Right atrium auricular region (tissue), 2 donors: Measurements from ENCODE around the gene CERS3. TPM values are rescaled to one million over a fixed set of nuclear protein-coding genes. Genes with fewer than 3 reads are reported as not detected.

Experiments
- DNase-seq: peaks from one replicate; pipeline ENCODE4 v3.0.0-alpha.2; 2019; ENCODE audit warnings: low spot score
- H3K27ac ChIP-seq, 2 donors: fragments of 200-600 bp; sonication (generic); 1 replicate in 1 of 2; 2 replicates in 1 of 2; pipeline ENCODE4 v1.5.1; 2016 to 2019
- H3K27me3 ChIP-seq, 2 donors: fragments of 200-600 bp; sonication (generic); one replicate each; pipeline versions ENCODE4 v1.5.1 to v1.6.0; 2017 to 2019
- H3K36me3 ChIP-seq: fragments of 200-600 bp; sonication (generic); one replicate; pipeline ENCODE4 v1.5.1; 2016
- H3K4me1 ChIP-seq, 2 donors: fragments of 200-600 bp; sonication (generic); one replicate each; pipeline versions ENCODE4 v1.5.1 to v1.6.0; 2017 to 2019
- H3K4me3 ChIP-seq, 2 donors: fragments of 200-600 bp; sonication (generic); 1 replicate in 1 of 2; 2 replicates in 1 of 2; pipeline ENCODE4 v1.5.1; 2017 to 2019; ENCODE audit warnings: mild to moderate bottlenecking in 1 of 2, moderate library complexity in 1 of 2
- H3K9me3 ChIP-seq, 2 donors: fragments of 200-600 bp; sonication (generic); one replicate each; pipeline ENCODE4 v1.5.1; 2019
- total RNA-seq, 2 donors: library from RNA; depleted of rRNA; stranded (reverse); fragments of >200 nt; gene quantifications; one replicate each; pipeline ENCODE4 v1.1.0, GENCODE V29; 2016
- TF ChIP-seq, protein P1 (sequence below), 2 donors: fragments of 200-600 bp; sonication (generic); IDR thresholded peaks; one replicate each; pipeline ENCODE4 v1.5.1; 2019; ENCODE audit warnings: antibody characterized with exemption in 2 of 2

Gene CERS3
- total RNA-seq, 2 donors from 2014 or later, result not detected

DNA sequence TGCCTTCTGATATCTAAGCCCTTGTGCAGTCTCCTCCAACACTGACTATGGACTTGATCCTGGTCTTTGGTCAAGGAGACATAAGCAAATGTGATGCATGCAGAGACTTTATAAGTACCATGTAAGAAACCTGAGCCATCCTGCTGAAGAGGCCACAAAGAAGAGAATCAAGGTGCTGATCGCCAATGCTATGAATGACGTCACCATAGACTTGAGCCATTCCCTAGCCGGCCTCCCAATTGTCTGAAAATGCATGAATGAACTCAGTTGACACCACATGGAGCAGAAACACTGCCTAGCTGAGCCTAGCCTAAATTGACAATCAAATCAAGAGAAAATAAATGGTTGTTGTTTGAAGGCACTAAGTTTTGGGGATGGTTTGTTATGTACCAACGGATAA is 51.9 kb downstream of the CERS3 start:
- Histone ChIP-seq H3K27me3 (no peaks in the 10 kb centered on the region), H3K9me3 (peaks cover 7 to 37% of the 10 kb centered on the region in 2 donors), H3K4me3 (no peak overlapping the region), H3K36me3 (no peaks in the 10 kb centered on the region), H3K4me1 (no peaks in the 10 kb centered on the region), H3K27ac (no peak overlapping the region)
- DNase-seq, result no peak
- TF ChIP-seq, protein P1, sequence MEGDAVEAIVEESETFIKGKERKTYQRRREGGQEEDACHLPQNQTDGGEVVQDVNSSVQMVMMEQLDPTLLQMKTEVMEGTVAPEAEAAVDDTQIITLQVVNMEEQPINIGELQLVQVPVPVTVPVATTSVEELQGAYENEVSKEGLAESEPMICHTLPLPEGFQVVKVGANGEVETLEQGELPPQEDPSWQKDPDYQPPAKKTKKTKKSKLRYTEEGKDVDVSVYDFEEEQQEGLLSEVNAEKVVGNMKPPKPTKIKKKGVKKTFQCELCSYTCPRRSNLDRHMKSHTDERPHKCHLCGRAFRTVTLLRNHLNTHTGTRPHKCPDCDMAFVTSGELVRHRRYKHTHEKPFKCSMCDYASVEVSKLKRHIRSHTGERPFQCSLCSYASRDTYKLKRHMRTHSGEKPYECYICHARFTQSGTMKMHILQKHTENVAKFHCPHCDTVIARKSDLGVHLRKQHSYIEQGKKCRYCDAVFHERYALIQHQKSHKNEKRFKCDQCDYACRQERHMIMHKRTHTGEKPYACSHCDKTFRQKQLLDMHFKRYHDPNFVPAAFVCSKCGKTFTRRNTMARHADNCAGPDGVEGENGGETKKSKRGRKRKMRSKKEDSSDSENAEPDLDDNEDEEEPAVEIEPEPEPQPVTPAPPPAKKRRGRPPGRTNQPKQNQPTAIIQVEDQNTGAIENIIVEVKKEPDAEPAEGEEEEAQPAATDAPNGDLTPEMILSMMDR (IDR thresholded peaks at IDR 0.05), result no peak

DNA sequence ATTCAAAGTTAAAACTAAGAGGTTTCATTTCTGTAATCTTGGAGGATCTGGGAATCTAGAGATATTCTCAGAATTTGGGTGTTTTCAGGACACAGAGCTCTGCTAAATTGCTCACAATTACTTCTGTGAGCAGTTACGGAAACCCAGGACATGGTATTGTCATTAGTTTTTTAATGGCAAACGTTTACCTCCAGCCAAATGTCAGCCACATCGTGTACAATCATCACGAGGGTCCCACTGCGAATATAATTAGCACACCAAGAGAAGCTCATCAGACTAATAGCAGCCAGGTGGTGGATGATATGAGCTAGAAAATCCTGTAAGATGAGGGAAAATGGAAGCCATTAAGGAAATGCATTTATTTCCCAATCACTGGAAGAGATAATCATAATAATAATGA is 56.0 kb downstream of the CERS3 start:
- DNase-seq, result no peak
- peaks cover 0 to 19% of the 10 kb centered on the region in 2 donors for H3K9me3 ChIP-seq
- no peaks in the 10 kb centered on the region for H3K4me1 ChIP-seq
- TF ChIP-seq, protein P1 (IDR thresholded peaks at IDR 0.05), result no peak
- H3K27ac ChIP-seq, result no peak overlapping the region
- no peaks in the 10 kb centered on the region for H3K27me3 ChIP-seq
- H3K36me3 ChIP-seq, result no peaks in the 10 kb centered on the region
- no peak overlapping the region for H3K4me3 ChIP-seq

DNA sequence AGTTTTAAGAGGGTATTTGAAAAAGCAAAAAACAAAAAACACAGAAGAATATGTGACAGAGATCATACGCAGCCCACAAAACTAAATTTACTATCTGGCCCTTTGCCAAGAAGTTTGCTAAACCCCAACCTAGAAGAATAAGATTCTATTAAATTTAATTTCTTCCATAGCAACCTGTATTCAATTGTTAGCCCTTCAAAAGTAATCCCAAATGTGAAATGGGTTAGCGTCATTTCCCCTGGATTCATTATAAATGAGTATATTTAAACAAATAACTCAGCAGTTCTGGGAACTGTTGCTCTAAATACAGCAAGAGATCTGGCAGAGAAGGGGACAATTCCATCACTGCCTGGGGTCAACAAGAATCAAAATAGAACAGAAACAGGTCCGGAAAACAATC is 56.8 kb downstream of the CERS3 start:
- no peaks in the 10 kb centered on the region for H3K4me1 ChIP-seq
- no peaks in the 10 kb centered on the region for H3K36me3 ChIP-seq
- TF ChIP-seq, protein P1 (IDR thresholded peaks at IDR 0.05), result no peak
- no peak overlapping the region for H3K4me3 ChIP-seq
- no peaks in the 10 kb centered on the region for H3K27me3 ChIP-seq
- no peak for DNase-seq
- no peak overlapping the region for H3K27ac ChIP-seq
- H3K9me3 ChIP-seq, result peaks cover 0 to 12% of the 10 kb centered on the region in 2 donors

DNA sequence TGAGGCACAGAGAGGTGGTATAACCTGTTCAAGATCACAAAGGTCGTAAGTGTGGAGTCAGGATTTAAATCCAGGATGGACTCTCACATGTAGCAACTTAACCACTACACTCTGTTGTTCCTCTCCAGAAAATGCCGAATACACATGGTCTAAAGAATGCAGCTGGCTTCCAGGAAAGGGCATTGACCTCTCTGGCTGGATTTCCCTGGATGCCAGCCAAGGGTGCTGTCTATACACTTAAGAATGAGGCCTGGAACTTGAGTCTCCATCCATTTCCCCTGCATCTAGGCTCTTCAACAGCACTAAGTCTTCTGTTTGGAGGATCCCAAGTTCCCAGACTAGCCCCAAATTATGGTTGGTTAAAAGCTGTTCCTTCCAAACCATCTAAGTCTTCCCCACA is 60.5 kb downstream of the CERS3 start:
- H3K27ac ChIP-seq, result no peak overlapping the region
- DNase-seq, result no peak
- H3K9me3 ChIP-seq, result peaks cover 0 to 3% of the 10 kb centered on the region in 2 donors
- no peaks in the 10 kb centered on the region for H3K4me1 ChIP-seq
- H3K27me3 ChIP-seq, result no peaks in the 10 kb centered on the region
- no peaks in the 10 kb centered on the region for H3K36me3 ChIP-seq
- no peak overlapping the region for H3K4me3 ChIP-seq
- TF ChIP-seq, protein P1 (IDR thresholded peaks at IDR 0.05), result no peak

DNA sequence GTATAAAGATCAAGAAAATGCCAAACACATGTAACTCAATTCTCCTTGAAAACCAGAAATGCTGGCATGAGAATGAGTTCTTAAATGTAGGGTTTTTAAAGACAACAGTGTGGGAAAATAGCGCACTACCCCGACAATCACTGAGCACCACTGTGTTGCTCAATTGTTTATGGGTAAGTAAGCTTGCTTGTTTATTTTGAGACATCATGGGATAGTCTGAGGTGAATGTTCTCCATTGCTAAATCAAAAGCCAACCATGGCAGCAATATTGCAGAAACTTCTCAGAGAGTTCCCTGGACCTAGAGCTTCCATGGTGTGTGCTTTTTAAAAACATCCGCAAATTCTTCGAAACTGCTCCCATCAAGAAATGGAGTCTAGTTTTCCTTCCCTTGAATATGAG is 62.7 kb downstream of the CERS3 start:
- Histone ChIP-seq H3K4me1 (no peaks in the 10 kb centered on the region), H3K27me3 (no peaks in the 10 kb centered on the region), H3K9me3 (no peaks in the 10 kb centered on the region), H3K36me3 (no peaks in the 10 kb centered on the region), H3K27ac (no peak overlapping the region), H3K4me3 (no peak overlapping the region)
- DNase-seq, result no peak
- TF ChIP-seq, protein P1 (IDR thresholded peaks at IDR 0.05), result no peak

DNA sequence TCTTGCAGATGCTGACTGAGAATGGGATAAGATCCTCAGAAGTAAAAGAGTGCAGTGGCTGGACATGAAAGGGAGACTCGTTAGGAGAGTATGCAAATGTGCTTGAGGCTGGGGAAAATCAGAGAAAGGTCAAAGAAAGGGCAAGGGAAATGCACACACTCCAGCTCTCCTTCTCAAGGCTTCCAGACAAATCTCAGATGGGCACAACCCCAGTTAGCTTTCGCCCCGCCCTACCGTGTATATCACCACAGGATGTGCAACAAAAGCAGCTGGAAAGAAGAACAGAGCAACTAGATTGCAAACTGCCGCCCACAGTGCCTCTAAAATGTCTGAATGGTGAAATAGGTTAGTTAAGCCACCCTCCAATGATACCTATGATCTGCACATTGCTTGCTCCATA is 63.9 kb downstream of the CERS3 start:
- Histone ChIP-seq H3K27ac (no peak overlapping the region), H3K27me3 (no peaks in the 10 kb centered on the region), H3K9me3 (no peaks in the 10 kb centered on the region), H3K4me3 (no peak overlapping the region), H3K36me3 (no peaks in the 10 kb centered on the region), H3K4me1 (no peaks in the 10 kb centered on the region)
- TF ChIP-seq, protein P1 (IDR thresholded peaks at IDR 0.05), result no peak
- DNase-seq, result no peak
